HG02938 (cell line): ENCODE results near the gene FRRS1L.
"Not testable (repeated sequence)": the region's sequence is repeated elsewhere in the genome, so short reads cannot be mapped to it uniquely, and the experiment has no call there.

Source experiments
- ATAC-seq: cut with Tn5 transposase; IDR thresholded peaks from one replicate; pipeline ENCODE4 v1.9.1; 2021; ENCODE audit warnings: mild to moderate bottlenecking, moderate library complexity; ENCODE audit not compliant: unreplicated experiment

The FRRS1L gene

GRCh38 chr9:109134167-109134578 lies 32.9 kb downstream of the FRRS1L start:
- ATAC-seq = no peak

DNA sequence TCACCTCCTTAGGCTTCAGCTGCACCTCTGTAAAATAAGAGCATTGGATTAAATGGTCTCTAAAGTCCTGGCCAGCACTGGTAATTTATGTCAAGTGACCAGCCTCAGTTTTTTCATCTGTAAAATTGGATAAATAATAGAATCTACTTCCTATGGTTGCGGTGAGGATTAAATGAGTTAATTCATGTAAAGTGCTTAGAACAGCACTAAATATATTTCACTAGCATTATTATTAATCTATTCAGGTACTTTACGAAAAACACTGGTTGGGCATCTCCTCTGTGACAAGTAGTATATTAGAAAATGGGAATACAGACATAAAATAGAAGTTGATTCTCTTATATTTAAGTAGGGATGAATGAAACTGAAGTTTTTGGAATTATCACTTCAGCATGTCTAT lies 33.5 kb downstream of the FRRS1L start:
- no peak for ATAC-seq

DNA sequence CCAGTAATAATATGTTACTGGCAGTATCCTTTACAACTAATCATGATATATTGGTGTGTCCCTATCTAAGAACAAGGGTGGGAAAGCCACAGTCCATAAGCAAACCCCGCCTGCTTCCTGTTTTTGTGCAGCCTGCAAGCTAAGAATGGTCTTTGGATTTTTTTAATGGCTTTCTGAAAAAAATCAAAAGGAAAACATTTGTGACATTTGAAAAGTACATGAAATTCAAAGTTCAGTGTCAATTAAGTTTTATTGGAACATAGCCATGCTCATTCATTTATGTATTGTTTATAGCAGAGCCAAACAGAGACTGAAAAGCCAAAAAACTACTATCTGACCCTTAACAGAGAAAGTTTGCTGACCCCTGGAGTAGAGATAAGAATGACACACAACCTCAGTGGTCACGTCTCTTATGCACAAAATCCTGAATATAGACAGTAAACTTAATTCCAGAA lies 34.5 kb downstream of the FRRS1L start:
- ATAC-seq = no peak

GRCh38 chr9:109129470-109130197 lies 37.4 kb downstream of the FRRS1L start:
- no peak for ATAC-seq

DNA sequence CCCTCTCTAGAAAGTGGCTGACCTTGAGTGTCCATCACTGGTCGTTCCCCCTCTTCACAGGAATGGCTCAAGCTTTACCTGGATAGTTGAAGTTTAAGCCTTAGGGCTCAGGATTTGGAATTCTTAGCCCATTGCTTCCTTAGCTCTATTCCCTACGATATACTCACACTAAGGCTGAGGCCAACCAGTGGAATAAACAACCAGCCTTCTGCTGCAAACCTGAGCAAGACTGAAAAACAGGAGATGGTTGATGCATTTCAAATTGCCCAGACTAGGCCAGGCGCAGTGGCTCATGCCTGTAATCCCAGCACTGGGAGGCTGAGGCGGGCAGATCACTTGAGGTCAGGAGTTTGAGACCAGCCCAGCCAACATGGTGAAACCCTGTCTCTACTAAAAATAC lies 40.4 kb downstream of the FRRS1L start:
- ATAC-seq = not testable (repeated sequence)

- no peak for ATAC-seq
These were observed 42.9 kb downstream of the FRRS1L start for GRCh38 chr9:109124121-109124520.

- no peak for ATAC-seq
These were observed 44.1 kb downstream of the FRRS1L start for GRCh38 chr9:109122726-109123621.

DNA sequence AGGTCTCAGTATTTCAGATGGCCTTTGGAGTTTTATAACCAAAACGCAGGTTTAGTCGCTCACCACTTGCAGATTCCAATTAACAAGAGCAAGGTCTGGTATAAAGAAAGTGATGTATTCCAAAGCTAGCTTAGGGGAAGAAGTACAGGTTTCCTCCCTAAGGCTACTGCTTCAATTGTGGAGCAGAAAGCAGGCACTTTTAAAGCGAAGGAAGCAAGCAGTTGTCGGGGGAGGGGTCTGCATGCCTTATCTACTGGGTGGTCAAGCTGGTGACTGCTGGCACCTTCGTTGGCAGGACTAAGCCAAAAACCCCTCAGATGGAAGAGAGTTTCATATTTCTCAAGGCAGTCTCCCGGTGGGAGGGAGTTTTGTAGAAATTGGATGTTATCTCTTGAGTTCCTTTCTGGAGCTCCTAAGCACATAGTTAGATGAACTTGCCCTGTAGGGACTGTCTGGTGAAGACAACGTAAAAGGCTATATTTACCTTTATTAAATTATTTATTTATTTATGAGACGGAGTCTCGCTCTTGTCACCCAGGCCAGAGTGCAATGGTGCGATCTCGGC lies 45.7 kb downstream of the FRRS1L start:
- ATAC-seq = no peak

DNA sequence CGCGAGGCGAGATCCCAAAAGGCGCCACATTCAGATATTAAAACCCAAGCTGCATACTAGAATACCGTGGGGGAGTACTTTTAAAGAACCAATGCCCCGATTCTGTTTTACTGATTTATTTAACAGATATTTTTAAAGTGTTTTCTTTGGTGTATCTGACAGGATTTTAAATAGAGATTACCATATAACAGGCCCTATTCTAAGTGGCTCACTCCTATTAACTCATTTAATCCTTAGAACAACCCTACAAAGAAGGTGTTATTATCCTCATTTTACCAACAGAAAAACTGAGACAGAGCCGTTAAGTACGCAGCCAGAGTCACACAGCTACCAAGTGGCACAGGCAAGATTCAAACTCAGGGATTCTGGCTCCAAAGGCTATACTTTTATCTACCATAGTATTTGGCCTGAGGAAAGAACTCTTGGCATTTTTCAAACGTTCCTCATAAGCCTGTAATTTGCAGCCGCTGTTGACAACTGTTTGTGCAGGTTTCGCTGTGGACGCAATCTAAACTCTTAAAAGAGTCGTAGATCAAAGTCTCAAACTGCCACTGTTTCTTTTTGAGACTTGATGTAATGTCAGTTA lies 46.8 kb downstream of the FRRS1L start:
- no peak for ATAC-seq

DNA sequence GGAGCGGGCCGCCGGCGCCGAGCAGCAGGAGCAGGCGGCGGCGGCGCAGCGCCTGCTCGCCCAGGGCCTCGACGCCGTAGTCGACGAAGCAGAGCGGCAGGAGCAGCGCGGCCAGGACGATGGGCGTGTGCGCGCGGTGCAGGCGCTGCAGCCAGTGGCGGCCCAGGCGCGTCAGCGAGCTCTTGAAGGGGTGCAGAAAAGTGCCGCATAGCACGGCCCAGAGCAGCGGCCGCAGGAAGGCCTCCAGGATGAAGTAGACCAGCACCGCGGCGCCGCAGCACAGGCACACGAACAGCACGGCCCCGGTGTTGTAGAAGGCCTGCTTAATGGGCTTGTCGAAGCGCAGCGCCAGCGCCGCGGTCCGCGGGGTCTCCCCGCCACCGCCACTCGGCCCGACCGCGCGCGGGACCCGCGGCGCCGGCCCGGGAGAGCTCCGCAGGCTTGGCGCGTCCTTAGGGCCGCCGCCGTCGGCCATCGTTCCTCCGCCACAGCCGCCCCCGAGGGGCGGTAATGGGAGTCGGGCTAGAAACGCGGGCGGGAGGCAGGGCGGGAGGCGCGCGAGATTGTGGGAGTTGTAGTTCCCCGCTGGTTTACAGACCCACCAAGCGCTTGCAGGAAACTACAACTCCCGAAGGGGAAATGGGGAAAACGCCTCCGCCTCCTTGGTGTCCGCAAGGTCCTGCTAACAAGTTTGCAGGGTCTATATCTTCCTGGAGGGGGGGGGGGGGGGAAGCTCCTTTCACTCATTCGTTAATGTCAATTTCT lies 47.4 kb downstream of the FRRS1L start, which contains the start of gene TMEM245:
TMEM245 (minus strand) TSS at position 509 of the 765 bp plus-strand sequence; CDS start at position 475, 34 bp downstream.
- ATAC-seq = peak; percentile 89

DNA sequence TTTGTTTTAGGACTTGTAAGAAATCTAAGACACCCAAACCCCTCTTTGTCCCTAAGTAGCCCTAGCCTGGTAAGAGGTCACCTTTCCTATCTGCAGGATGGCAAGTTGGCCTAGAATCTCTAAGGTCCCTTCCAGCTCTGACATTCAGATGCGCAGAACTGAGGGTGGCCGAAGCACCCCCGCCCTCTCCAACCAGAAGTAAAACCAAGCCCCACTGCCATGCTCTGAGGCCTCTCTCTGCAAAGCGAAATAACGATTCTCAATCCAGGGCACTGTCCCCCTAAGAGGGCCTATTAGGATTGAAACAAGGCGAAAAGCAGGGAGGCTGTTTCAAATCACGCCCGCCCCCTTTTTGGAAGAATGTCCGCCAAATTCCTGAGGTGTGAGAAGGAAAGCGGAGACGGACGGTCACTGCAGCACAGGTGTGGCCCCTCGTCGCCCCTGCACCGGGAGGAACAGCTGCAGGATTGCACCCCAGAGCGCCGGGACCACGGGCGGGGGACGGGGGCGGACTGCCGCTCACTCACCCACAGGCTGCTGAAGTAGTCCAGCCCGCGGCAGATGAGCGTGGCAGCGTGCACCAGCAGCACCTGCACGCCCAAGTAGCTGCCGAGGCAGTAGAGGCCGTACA lies 48.1 kb downstream of the FRRS1L start:
- no peak for ATAC-seq

GRCh38 chr9:109117856-109118807 lies 48.9 kb downstream of the FRRS1L start:
- no peak for ATAC-seq

DNA sequence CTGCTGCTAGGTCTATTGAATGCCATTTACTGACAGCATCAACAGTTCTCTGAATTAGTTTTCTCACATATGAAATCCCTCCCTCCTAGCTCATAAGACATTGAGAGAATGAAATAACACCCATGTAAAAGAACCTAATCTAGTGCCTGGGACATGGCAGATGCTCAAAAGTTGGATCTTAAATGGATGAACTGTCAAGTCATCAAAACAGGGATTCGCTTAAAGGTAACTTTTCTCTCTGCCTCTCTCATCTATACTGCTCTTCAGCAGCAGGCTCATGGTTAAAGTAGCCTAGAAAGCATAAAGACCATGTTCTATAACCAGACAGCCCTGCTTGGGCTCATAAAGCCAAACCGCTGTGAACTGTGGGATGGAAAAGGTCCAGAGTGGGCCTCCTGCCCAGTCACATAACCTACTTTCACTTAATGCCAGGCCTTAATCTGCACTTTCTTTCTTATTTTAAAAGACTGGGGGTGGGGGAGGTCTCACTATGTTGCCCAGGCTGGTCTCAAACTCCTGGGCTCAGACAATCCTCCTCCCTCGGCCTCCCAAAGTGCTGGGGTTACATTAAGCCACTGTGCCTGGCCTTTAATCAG lies 51.0 kb downstream of the FRRS1L start:
- ATAC-seq = no peak

GRCh38 chr9:109114670-109115069 lies 52.4 kb downstream of the FRRS1L start:
- no peak for ATAC-seq

GRCh38 chr9:109113892-109114609 lies 53.0 kb downstream of the FRRS1L start:
- ATAC-seq = no peak

DNA sequence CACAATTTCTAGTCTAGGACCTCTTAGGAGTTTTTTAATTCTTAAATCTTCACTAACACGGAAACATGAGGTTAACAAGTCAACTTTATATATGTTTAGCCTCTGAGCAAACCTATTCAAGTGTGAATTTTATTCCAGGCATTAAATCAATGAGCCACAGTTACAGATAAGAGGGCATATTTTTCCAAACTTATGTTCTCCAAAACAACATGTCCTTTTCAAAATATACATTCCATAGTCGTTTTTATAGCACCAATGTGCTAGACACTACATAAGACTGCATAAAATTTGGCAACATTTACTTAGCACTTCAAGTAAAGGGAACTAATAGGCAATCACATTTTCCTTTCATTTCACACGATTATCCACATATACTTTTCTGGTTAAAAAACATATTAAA lies 53.8 kb downstream of the FRRS1L start:
- no peak for ATAC-seq

DNA sequence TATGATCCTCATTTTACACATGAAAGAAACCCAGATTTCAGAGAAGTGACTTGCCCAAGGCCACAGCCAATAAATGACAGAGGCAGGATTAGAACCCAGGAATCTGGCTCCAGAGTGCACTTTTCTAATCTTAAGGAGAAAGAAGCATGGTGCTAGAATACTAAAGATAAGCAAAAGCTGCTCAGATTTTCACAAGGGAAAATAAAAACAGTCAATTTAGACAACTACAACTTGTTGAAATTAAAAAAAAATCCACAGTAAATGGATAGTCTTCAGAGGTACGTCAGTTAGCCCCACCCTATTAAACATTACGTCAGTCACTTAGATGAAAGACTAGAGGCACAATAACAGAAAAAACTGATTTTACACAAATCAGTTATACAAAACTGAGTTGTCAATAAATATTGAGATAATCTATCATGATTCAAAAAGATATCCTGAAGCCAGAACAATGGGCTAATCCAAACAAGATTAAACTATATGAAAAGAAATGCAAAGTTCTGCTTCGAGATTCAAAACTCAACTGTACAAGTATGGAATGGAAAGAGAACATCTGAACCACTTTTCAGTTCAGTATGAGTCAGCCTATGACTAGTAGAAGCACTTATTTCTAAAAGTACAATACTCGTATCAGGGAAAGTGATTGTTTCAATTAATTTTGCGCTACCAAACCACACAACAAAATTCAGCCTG lies 56.6 kb downstream of the FRRS1L start:
- ATAC-seq = peak; percentile 93
